GM12878 (cell line): Measurements from ENCODE around the gene DNAH11. TPM values are rescaled to one million over a fixed set of nuclear protein-coding genes. Genes with fewer than 3 reads are reported as not detected.

Source experiments
- ATAC-seq: fragments of 200-7000 bp; cut with Tn5 transposase; 3 replicates; pipeline ENCODE4 v1.9.1; 2020; ENCODE audit warnings: mild to moderate bottlenecking, moderate library complexity
- BruUV-seq: library from RNA; stranded (reverse); fragments of 400-500 nt; replicated peaks from 2 replicates; lab custom pipeline; 2021; lab: Mats Ljungman, UMichigan
- CTCF ChIA-PET: fragments of 300-600 bp; sonication (Branson Sonifier 250); formaldehyde crosslinking; extraction: SDS; loops from one replicate; lab custom pipeline; 2021; ENCODE audit warnings: inconsistent platforms; lab: Yijun Ruan, JAX
- POLR2A ChIA-PET: fragments of 350-600 bp; formaldehyde crosslinking; extraction: SDS; loops from one replicate; lab custom pipeline; 2021; ENCODE audit warnings: inconsistent platforms; lab: Charles Lee
- RAD21 ChIA-PET: fragments of 300-600 bp; sonication (Branson Sonifier 250); formaldehyde crosslinking; loops from one replicate; lab custom pipeline; 2023; ENCODE audit warnings: antibody characterized with exemption; ENCODE audit not compliant: unreplicated experiment; lab: Charles Lee
- SMC1A ChIA-PET: fragments of 300-600 bp; sonication (Branson Sonifier 250); formaldehyde crosslinking; loops from one replicate; lab custom pipeline; 2023; ENCODE audit not compliant: unreplicated experiment, uncharacterized antibody; lab: Charles Lee
- DNase-seq: peaks from one replicate; pipeline ENCODE4 v3.0.0-alpha.2; 2011; ENCODE audit warnings: low read depth, low spot score
- FAIRE-seq: peaks from 3 replicates; lab custom pipeline; 2011; peaks lifted over from hg19 to GRCh38; lab: Jason Lieb, UNC
- H2AFZ ChIP-seq: 2 replicates; pipeline ENCODE4 v1.6.0; 2011; ENCODE audit warnings: low read depth, low read length, control low read depth; ENCODE audit not compliant: control insufficient read depth
- H3K27ac ChIP-seq: 2 replicates; pipeline ENCODE4 v1.5.1; 2011; ENCODE audit warnings: control low read depth; ENCODE audit not compliant: control insufficient read depth, insufficient read depth
- H3K27me3 ChIP-seq, 2 experiments: replicated peaks in 1 of 2; 2 replicates each; pipeline versions ENCODE4 v1.6.0 to v1.6.1; 2011; ENCODE audit warnings: low read length in 1 of 2; ENCODE audit not compliant: control insufficient read depth in 2 of 2, insufficient read depth in 2 of 2
- H3K36me3 ChIP-seq, 2 experiments: 2 replicates each; pipeline ENCODE4 v1.5.1; 2011; ENCODE audit warnings: low read length in 1 of 2; ENCODE audit not compliant: control insufficient read depth in 2 of 2, insufficient read depth in 2 of 2
- H3K4me1 ChIP-seq: 2 replicates; pipeline ENCODE4 v1.6.1; 2011; ENCODE audit warnings: mild to moderate bottlenecking, low read length, moderate library complexity, mixed read lengths; ENCODE audit not compliant: control insufficient read depth, insufficient read depth
- H3K4me2 ChIP-seq: 2 replicates; pipeline ENCODE4 v1.6.0; 2011; ENCODE audit warnings: control low read depth; ENCODE audit not compliant: control insufficient read depth, insufficient read depth
- H3K4me3 ChIP-seq: fragments of 200-600 bp; sonication (generic); 2 replicates; pipeline ENCODE4 v1.5.1; 2016
- H3K79me2 ChIP-seq: 2 replicates; pipeline ENCODE4 v1.6.0; 2011; ENCODE audit warnings: low read length; ENCODE audit not compliant: control insufficient read depth, insufficient read depth
- H3K9ac ChIP-seq: 2 replicates; pipeline ENCODE4 v1.8.0; 2011; ENCODE audit warnings: low read length, control low read depth, mixed read lengths; ENCODE audit not compliant: control insufficient read depth, insufficient read depth
- H3K9me3 ChIP-seq: replicated peaks from 3 replicates; pipeline ENCODE4 v1.5.1; 2011; ENCODE audit warnings: mild to moderate bottlenecking, low read length; ENCODE audit not compliant: control insufficient read depth, insufficient read depth
- H4K20me1 ChIP-seq: 2 replicates; pipeline ENCODE4 v1.6.0; 2011; ENCODE audit not compliant: control insufficient read depth, insufficient read depth
- CREB1 ChIP-seq: IDR thresholded peaks from 2 replicates; pipeline ENCODE4 v1.6.1; 2012; ENCODE audit warnings: low read depth, mild to moderate bottlenecking, inconsistent platforms
- NBN ChIP-seq: fragments of 450-650 bp; IDR thresholded peaks from 2 replicates; pipeline ENCODE4 v1.6.1; 2016
- PAX5 ChIP-seq: IDR thresholded peaks from 2 replicates; pipeline ENCODE4 v1.6.1; 2011; ENCODE audit warnings: low read depth, low read length, borderline replicate concordance
- SIX5 ChIP-seq: IDR thresholded peaks from 2 replicates; pipeline ENCODE4 v1.6.1; 2011; ENCODE audit warnings: mild to moderate bottlenecking, low read depth, low read length, moderate library complexity; ENCODE audit not compliant: severe bottlenecking
- TCF12 ChIP-seq: IDR thresholded peaks from 2 replicates; pipeline ENCODE4 v1.6.1; 2011; ENCODE audit warnings: low read depth, mild to moderate bottlenecking, low read length
- WGBS: methylation state at CpG from one replicate; pipeline ENCODE4 v1.1.6; 2016; ENCODE audit warnings: low lambda C conversion rate; ENCODE audit not compliant: insufficient replicate concordance, insufficient coverage; ENCODE audit errors: missing lambda C conversion rate; 5-methylcytosine and 5-hydroxymethylcytosine counted together
- in situ Hi-C: fragments of 300-500 bp; cut with MboI; formaldehyde crosslinking; loops from 9 replicates; pipeline ENCODE4 v1.14.3; 2018; ENCODE audit warnings: mixed read lengths
- intact Hi-C: fragments of 100-400 bp; cut with micrococcal nuclease; formaldehyde crosslinking; loops from one replicate; pipeline ENCODE4 v1.14.2; 2022; ENCODE audit not compliant: unreplicated experiment
- polyA plus RNA-seq, 11 experiments: library from polyadenylated mRNA; depleted of rRNA in 4 of 11; unstranded in 6 of 11; stranded (reverse) in 5 of 11; fragments of >200 nt; fragmentation: Nextera tagmentation in 4 of 11; fragmentation: Illumina TruSeq in 1 of 11; extraction: Ambion mirVana in 4 of 11; extraction: Trizol in 1 of 11; gene quantifications; 1 replicate in 1 of 11; 2 replicates in 10 of 11; pipeline versions ENCODE4 v1.2.1 to v1.2.3, GENCODE V29; 2011 to 2016; ENCODE audit warnings: inconsistent platforms in 2 of 11, missing spikeins in 2 of 11, low read depth in 1 of 11
- total RNA-seq, 4 experiments: library from RNA; depleted of rRNA in 3 of 4; stranded (reverse); fragments of >200 nt in 3 of 4; fragmentation: Illumina TruSeq in 1 of 4; extraction: Trizol in 1 of 4; gene quantifications; 2 replicates each; pipeline versions ENCODE4 v1.2.1 to v1.2.3, GENCODE V29; 2013 to 2021
- TF ChIP-seq, protein P1 (sequence below): IDR thresholded peaks from 2 replicates; pipeline ENCODE4 v1.6.1; 2011; ENCODE audit warnings: low read depth, mild to moderate bottlenecking, low read length, moderate library complexity, borderline replicate concordance; ENCODE audit errors: extremely low read depth
- TF ChIP-seq, protein P2 (sequence below): IDR thresholded peaks from 2 replicates; pipeline ENCODE4 v1.6.1; 2011; ENCODE audit warnings: borderline replicate concordance, low read depth, mild to moderate bottlenecking, moderate library complexity, low read length; ENCODE audit not compliant: insufficient read depth, poor library complexity, severe bottlenecking
- TF ChIP-seq, protein P3 (sequence below): fragments of 450-650 bp; IDR thresholded peaks from 2 replicates; pipeline ENCODE4 v1.6.1; 2018; ENCODE audit warnings: borderline replicate concordance, mild to moderate bottlenecking; ENCODE audit not compliant: partially characterized antibody
- TF ChIP-seq, protein P4 (sequence below): fragments of 450-650 bp; IDR thresholded peaks from 2 replicates; pipeline ENCODE4 v1.6.1; 2017; ENCODE audit warnings: antibody characterized with exemption, mild to moderate bottlenecking, moderate library complexity

Gene DNAH11
- total and polyA plus RNA-seq, 10 of the 15 experiments (the other 5 are each of a cell fraction or from before 2014, with no cell fraction given): 0.03 to 0.56 (median 0.10) TPM

DNA sequence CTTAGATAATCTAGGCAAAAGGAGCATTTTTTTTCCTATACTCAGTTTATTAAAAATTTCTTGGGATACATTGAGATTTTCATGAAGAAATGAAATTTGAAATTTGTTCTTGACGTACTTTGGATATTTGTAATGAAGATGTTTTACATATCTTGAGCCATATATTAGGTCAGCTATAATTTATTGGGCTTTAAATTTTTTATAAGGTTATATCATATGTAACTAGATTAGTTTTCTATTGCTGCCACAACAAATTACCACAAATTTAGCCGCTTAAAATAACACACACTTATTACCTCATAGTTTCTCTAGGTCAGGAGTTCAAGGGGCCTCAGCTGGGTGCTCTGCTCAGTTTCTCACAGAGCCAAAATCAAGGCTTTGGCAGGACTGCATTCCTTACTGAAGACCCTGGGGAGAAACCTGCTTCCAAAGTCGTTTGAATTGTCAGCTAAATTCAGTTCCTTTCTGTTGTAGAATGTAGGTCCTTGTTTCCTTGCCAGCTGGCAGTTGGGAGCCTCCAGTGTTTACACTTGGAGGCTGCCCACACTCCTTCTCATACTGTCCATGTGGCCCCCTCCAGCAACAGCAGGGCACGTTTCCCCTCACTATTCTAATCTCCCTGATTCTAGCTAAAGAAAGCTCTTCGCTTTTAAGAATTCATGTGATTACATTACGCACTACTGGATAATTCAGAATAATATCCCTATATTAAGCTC, 42.6 kb upstream of the DNAH11 start:
- in situ Hi-C loops (no loop called here), intact Hi-C loops (no loop called here)
- DNase-seq (no peak), FAIRE-seq (no peak), ATAC-seq (no peak)
- ChIA-PET SMC1A (interaction anchor here (0.6 to 1.4 kb wide), 7 partner anchors 10 to 1118 kb away, joined by 3 to 5 read pairs (median 3); no protein-coding TSS in a partner anchor), POLR2A (no interaction called here), CTCF (no interaction called here), RAD21 (interaction anchor here (1.4 kb wide), 1 partner anchor 237 kb away, joined by 3 read pairs; no protein-coding TSS in a partner anchor)
- H4K20me1 ChIP-seq: no peaks in the 10 kb centered on the region
- H3K4me3 ChIP-seq: no peak overlapping the region
- no TSS peak for BruUV-seq
- H3K9me3 ChIP-seq: no peaks in the 10 kb centered on the region; the same call in 1 of the 3 replicates
- TF ChIP-seq, protein P1, sequence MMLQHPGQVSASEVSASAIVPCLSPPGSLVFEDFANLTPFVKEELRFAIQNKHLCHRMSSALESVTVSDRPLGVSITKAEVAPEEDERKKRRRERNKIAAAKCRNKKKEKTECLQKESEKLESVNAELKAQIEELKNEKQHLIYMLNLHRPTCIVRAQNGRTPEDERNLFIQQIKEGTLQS: no peak
- TF ChIP-seq NBN (no peak), CREB1 (no peak), PAX5 (no peak), SIX5 (no peak), TCF12 (no peak)
- TF ChIP-seq, protein P2, sequence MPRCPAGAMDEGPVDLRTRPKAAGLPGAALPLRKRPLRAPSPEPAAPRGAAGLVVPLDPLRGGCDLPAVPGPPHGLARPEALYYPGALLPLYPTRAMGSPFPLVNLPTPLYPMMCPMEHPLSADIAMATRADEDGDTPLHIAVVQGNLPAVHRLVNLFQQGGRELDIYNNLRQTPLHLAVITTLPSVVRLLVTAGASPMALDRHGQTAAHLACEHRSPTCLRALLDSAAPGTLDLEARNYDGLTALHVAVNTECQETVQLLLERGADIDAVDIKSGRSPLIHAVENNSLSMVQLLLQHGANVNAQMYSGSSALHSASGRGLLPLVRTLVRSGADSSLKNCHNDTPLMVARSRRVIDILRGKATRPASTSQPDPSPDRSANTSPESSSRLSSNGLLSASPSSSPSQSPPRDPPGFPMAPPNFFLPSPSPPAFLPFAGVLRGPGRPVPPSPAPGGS: no peak
- TF ChIP-seq, protein P3, sequence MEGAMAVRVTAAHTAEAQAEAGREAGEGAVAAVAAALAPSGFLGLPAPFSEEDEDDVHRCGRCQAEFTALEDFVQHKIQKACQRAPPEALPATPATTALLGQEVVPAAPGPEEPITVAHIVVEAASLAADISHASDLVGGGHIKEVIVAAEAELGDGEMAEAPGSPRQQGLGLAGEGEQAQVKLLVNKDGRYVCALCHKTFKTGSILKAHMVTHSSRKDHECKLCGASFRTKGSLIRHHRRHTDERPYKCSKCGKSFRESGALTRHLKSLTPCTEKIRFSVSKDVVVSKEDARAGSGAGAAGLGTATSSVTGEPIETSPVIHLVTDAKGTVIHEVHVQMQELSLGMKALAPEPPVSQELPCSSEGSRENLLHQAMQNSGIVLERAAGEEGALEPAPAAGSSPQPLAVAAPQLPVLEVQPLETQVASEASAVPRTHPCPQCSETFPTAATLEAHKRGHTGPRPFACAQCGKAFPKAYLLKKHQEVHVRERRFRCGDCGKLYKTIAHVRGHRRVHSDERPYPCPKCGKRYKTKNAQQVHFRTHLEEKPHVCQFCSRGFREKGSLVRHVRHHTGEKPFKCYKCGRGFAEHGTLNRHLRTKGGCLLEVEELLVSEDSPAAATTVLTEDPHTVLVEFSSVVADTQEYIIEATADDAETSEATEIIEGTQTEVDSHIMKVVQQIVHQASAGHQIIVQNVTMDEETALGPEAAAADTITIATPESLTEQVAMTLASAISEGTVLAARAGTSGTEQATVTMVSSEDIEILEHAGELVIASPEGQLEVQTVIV: no peak
- TF ChIP-seq, protein P4, sequence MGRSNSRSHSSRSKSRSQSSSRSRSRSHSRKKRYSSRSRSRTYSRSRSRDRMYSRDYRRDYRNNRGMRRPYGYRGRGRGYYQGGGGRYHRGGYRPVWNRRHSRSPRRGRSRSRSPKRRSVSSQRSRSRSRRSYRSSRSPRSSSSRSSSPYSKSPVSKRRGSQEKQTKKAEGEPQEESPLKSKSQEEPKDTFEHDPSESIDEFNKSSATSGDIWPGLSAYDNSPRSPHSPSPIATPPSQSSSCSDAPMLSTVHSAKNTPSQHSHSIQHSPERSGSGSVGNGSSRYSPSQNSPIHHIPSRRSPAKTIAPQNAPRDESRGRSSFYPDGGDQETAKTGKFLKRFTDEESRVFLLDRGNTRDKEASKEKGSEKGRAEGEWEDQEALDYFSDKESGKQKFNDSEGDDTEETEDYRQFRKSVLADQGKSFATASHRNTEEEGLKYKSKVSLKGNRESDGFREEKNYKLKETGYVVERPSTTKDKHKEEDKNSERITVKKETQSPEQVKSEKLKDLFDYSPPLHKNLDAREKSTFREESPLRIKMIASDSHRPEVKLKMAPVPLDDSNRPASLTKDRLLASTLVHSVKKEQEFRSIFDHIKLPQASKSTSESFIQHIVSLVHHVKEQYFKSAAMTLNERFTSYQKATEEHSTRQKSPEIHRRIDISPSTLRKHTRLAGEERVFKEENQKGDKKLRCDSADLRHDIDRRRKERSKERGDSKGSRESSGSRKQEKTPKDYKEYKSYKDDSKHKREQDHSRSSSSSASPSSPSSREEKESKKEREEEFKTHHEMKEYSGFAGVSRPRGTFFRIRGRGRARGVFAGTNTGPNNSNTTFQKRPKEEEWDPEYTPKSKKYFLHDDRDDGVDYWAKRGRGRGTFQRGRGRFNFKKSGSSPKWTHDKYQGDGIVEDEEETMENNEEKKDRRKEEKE: no peak
- H3K27ac ChIP-seq: no peak overlapping the region
- WGBS: 90% methylated on average over 6 of the region's 6 CpGs
- H3K9ac ChIP-seq: no peak overlapping the region
- no peak overlapping the region for H2AFZ ChIP-seq
- no peaks in the 10 kb centered on the region for H3K27me3 ChIP-seq
- no peaks in the 10 kb centered on the region for H3K4me1 ChIP-seq
- peaks cover 2 to 4% of the 10 kb centered on the region in 2 experiments; a peak in 3 of 4 replicates for H3K36me3 ChIP-seq
- no peaks in the 10 kb centered on the region for H3K79me2 ChIP-seq
- H3K4me2 ChIP-seq: no peak overlapping the region
